Thoracic aorta (tissue), 2 donors: ENCODE results near the gene MSI2. TPM values are rescaled to one million over a fixed set of nuclear protein-coding genes. Genes with fewer than 3 reads are reported as not detected.

Experiments used
- ATAC-seq: fragments of 150-250 bp; one replicate; pipeline ENCODE4 v1.8.0; 2017; ENCODE audit warnings: low read depth; ENCODE audit not compliant: insufficient number of reproducible peaks, low FRiP score
- DNase-seq: peaks from one replicate; pipeline ENCODE4 v3.0.0-alpha.2; 2020; ENCODE audit warnings: low spot score
- H3K27ac ChIP-seq, 2 donors: fragments of 200-600 bp; sonication (generic); 1 replicate in 1 of 2; 2 replicates in 1 of 2; pipeline ENCODE4 v1.5.1; 2016; ENCODE audit warnings: mild to moderate bottlenecking in 2 of 2, moderate library complexity in 2 of 2
- H3K27me3 ChIP-seq: fragments of 200-600 bp; sonication (generic); replicated peaks from 2 replicates; pipeline ENCODE4 v1.6.0; 2016; ENCODE audit warnings: mild to moderate bottlenecking; ENCODE audit not compliant: insufficient read depth
- H3K36me3 ChIP-seq: fragments of 200-600 bp; sonication (generic); one replicate; pipeline ENCODE4 v1.5.1; 2016
- H3K4me1 ChIP-seq, 2 donors: fragments of 200-600 bp; sonication (generic); 1 replicate in 1 of 2; 2 replicates in 1 of 2; pipeline versions ENCODE4 v1.5.1 to v1.6.0; 2016; ENCODE audit warnings: low read depth in 2 of 2, mild to moderate bottlenecking in 1 of 2; ENCODE audit not compliant: control insufficient read depth in 1 of 2
- H3K4me3 ChIP-seq: fragments of 200-600 bp; sonication (generic); 2 replicates; pipeline ENCODE4 v1.5.1; 2016; ENCODE audit warnings: mild to moderate bottlenecking
- H3K9me3 ChIP-seq: fragments of 200-600 bp; sonication (generic); 2 replicates; pipeline ENCODE4 v1.5.1; 2016
- total RNA-seq, 2 donors: library from RNA; depleted of rRNA; stranded (reverse); fragments of >200 nt; gene quantifications; one replicate each; pipeline versions ENCODE4 v1.1.0 to v1.2.3, GENCODE V29; 2016
- TF ChIP-seq, protein P1 (sequence below): fragments of 200-600 bp; sonication (generic); IDR thresholded peaks from one replicate; pipeline ENCODE4 v1.5.1; 2019; ENCODE audit warnings: antibody characterized with exemption

MSI2 gene
- total RNA-seq, 2 donors from 2014 or later, result 32.1 to 46.2 TPM

DNA sequence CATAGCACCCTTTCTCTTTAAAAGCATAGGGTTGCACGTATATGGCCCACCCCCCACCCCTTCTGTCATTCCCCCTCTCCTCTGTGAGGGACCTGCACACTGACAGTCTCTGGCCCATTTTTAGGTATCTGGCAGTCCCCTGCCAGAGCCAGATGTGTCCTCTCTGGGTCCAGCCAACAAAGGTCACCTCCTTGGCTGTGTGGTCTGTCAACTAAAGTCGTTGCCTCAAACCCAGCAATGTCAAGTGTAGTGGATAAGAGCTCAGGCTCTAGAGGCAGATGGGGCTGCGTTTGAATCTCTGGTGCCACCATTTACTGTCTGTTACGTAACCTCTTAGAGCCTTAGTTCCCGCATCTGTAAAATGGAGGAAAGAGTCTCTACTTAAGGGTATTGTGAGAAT is 211.5 kb downstream of the MSI2 start:
- H3K27ac ChIP-seq, result no peak overlapping the region
- ATAC-seq (no peak), DNase-seq (no peak)
- H3K27me3 ChIP-seq, result no peaks in the 10 kb centered on the region
- peaks cover 0 to 22% of the 10 kb centered on the region in 2 donors for H3K4me1 ChIP-seq
- H3K36me3 ChIP-seq, result no peaks in the 10 kb centered on the region
- TF ChIP-seq, protein P1, sequence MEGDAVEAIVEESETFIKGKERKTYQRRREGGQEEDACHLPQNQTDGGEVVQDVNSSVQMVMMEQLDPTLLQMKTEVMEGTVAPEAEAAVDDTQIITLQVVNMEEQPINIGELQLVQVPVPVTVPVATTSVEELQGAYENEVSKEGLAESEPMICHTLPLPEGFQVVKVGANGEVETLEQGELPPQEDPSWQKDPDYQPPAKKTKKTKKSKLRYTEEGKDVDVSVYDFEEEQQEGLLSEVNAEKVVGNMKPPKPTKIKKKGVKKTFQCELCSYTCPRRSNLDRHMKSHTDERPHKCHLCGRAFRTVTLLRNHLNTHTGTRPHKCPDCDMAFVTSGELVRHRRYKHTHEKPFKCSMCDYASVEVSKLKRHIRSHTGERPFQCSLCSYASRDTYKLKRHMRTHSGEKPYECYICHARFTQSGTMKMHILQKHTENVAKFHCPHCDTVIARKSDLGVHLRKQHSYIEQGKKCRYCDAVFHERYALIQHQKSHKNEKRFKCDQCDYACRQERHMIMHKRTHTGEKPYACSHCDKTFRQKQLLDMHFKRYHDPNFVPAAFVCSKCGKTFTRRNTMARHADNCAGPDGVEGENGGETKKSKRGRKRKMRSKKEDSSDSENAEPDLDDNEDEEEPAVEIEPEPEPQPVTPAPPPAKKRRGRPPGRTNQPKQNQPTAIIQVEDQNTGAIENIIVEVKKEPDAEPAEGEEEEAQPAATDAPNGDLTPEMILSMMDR, result no peak
- no peaks in the 10 kb centered on the region for H3K9me3 ChIP-seq
- H3K4me3 ChIP-seq, result no peak overlapping the region

DNA sequence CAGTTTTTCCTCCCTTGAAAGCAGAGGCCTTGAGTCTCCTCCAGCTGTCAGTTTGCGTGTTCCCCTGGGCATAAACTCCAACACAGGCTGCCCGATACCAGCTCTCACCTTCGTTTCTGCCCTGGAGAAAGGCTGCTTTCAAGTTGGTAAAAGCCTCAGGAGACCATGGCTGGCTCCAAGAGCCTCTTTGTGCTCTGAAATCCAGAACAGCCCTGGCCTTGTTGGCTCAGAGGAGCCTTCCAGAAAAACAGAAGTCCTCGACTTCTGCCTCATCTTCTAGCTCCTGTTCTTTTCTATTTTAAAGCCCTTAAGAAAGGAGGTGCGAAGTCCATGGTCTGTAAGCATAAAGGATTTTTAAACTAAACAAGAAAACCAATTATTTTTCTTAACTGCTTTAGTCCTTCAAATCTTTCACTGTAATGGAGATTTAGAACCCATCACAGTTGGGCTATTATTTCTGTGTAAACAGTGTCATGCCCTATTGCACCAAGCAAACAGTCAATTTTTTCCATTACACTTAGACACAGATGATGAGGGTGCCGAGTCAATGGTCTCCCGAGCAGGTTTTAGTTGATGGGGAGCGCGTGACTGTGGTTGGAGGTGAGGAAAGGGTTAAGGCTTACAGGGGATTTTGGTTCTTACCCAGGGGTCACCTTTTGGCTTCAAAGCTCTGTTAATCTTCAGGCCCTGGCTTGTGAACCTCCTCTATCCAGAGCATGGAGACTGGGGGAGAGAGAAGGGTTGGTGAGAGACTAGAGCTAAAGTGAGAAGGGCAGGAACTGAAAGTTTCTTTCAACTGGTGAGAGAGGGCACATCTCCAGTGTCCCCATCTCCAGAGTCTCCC is 212.8 kb downstream of the MSI2 start:
- H3K4me3 ChIP-seq, result no peak overlapping the region
- H3K9me3 ChIP-seq, result no peaks in the 10 kb centered on the region
- no peak for DNase-seq
- no peak for ATAC-seq
- peaks cover 7 to 31% of the 10 kb centered on the region in 2 donors for H3K4me1 ChIP-seq
- TF ChIP-seq, protein P1, result no peak
- no peaks in the 10 kb centered on the region for H3K27me3 ChIP-seq
- H3K36me3 ChIP-seq, result no peaks in the 10 kb centered on the region
- no peak overlapping the region for H3K27ac ChIP-seq

GRCh38 chr17:57470906-57471305 is 214.6 kb downstream of the MSI2 start:
- H3K4me3 ChIP-seq, result no peak overlapping the region
- DNase-seq (no peak), ATAC-seq (no peak)
- no peaks in the 10 kb centered on the region for H3K9me3 ChIP-seq
- no peaks in the 10 kb centered on the region for H3K36me3 ChIP-seq
- TF ChIP-seq, protein P1, result no peak
- no peak overlapping the region for H3K27ac ChIP-seq
- peaks cover 7 to 15% of the 10 kb centered on the region in 2 donors for H3K4me1 ChIP-seq
- no peaks in the 10 kb centered on the region for H3K27me3 ChIP-seq

DNA sequence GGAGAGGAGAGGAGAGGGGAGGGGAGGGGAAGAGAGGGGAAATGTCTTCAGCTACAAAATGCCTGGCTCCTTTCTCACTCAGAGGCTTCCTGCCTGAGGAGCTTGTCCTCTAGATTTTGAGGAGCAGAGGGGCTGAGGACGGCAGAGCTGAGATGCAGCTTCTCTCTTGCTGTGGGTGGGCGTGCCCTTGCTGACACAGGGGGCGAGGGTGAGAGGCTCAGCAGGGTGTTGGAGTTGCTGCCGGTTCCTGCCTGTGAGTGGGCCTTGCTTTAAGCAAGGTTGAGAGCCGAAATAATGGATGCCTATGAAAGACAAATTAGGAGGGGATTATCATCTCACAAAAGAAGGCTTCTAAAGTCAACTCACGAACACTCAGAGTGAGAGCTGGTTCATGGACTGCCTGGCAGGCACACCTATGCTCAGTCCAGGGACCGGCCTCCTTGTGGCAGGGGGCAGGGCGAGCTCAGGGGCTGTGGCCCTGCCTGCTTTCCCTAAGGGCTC is 215.6 kb downstream of the MSI2 start:
- DNase-seq, result no peak
- TF ChIP-seq, protein P1, result no peak
- H3K9me3 ChIP-seq, result no peaks in the 10 kb centered on the region
- H3K27me3 ChIP-seq, result no peaks in the 10 kb centered on the region
- no peak overlapping the region for H3K4me3 ChIP-seq
- no peak for ATAC-seq
- no peak overlapping the region for H3K27ac ChIP-seq
- H3K36me3 ChIP-seq, result no peaks in the 10 kb centered on the region
- H3K4me1 ChIP-seq, result peaks cover 7 to 11% of the 10 kb centered on the region in 2 donors

GRCh38 chr17:57475796-57476195 is 219.5 kb downstream of the MSI2 start:
- ATAC-seq (no peak), DNase-seq (no peak)
- Histone ChIP-seq H3K27me3 (no peaks in the 10 kb centered on the region), H3K4me3 (no peak overlapping the region), H3K4me1 (peaks cover 12 to 33% of the 10 kb centered on the region in 2 donors), H3K9me3 (no peaks in the 10 kb centered on the region), H3K27ac (no peak overlapping the region), H3K36me3 (no peaks in the 10 kb centered on the region)
- TF ChIP-seq, protein P1, result no peak
